HL-60/S4 treated with retinoic acid at 250 ng/mL for 4 days and 3 days (cell line): Measurements from ENCODE around the gene C1QTNF12.

Source experiments
- in situ Hi-C: fragments of 300-500 bp; cut with MboI; formaldehyde crosslinking; loops from 2 replicates; pipeline ENCODE4 v1.7.0; 2022; ENCODE audit warnings: low sequenced_read_pairs

Gene C1QTNF12

DNA sequence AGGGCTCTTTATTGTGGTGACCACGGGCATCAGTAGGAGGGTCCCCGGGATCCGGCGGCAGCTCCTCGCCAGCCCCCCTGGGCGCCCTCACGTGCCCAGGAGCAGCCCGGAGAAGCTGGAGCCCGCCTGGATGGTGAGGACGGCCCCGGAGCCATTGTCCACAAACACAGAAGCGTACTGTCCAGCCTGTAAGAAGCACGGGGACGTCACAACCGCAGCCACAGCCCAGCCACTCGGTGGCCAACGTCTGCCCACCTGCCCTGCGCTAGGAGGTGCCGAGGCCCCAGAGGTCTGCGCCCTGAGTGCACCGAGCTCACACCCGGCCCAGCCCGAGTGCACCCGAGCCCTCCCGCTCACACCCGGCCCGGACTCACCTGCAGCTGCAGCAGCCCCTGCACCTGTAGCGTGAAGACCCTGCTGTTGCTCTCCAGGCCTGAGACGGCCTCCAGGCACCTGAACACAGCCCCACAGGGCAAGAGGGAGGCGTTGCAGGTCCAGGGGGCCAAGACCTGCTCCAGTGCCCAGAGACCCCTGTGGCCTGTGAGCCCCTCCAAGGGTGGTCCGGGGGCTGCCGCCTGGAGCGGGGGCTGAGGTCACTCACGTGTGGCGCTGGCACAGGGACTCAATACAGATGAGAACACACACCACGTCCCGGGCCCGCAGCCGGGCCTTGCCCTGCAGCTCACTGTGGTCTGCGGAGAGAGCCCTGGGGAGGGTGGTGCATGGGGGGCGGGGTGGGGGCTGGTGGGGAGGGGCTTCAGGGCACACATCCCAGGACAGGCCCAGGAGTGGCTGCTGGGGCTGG lies 3.9 kb downstream of the C1QTNF12 start:
- in situ Hi-C loops, result loop anchor here (25.0 kb wide), 1 partner anchor 105 kb away; no protein-coding TSS in a partner anchor

DNA sequence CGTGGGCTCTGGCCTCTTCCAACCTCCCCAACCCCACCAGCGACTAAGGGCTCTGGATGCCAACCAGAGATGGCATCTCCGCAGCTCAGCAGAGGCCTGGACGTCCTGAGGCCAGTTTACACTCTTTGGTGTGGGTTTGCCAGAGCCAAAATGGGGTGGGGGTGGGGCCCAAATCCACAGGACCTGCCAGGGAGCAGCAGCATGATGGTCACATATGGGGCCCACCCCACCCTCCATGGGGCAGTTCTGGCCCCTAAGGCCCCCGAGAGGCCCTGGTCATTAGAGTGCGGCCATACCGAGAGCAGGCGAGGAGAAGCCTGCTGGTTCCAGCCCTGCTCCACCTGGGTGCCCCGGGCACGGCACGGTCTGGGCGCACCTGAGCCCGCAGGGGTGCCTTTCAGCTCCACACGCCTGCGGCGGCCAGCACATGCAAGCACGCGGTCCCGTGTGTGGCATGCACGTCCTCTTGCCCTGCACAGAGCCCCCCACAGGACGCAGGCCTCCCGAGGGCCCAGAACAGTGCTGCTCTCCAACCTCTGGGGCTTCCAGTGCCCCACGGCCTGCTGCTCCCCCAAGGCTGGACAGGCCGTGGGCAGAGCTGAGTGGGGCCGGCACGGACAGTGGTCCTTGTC lies 4.8 kb downstream of the C1QTNF12 start:
- in situ Hi-C loops, result loop anchor here (25.0 kb wide), 1 partner anchor 104 kb away; no protein-coding TSS in a partner anchor

DNA sequence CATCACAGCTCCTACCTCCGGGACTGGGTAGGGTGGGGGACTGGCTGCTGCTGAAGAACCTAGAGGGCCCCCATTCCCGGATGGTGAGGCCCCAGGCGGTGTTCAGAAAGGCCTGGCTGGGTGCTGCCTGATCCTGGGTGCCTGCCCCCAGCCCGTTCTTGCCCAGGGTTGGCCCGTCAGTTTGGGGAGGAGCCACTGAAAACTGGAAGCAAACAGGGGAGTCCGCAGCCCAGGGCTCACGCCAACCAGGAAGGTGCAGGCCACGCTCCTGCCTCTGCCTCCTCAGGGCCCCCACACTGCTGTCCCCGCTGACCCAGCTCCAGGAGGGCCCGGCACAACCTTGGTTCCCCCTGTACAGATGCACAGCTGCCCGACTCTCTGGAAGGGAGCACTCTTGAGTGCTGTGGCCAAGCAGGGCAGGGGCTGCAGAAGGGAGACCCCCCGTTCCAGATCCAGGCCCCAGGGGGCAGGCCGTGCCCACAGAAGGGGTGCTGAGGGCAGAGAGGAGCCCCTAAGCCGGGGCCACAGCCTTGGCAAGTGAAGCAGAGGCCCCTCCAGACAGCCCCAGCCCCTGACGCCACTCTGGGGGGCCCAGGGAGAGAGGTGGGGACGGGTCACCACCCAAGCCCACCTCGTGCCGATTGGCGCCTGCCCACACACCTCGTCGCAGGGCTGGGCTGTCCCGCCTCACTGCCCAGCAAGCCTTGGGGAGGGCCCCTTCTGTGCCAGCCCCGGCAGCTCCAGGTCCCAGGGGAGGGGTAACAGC lies 5.5 kb downstream of the C1QTNF12 start:
- in situ Hi-C loops, result loop anchor here (25.0 kb wide), 1 partner anchor 104 kb away; no protein-coding TSS in a partner anchor

DNA sequence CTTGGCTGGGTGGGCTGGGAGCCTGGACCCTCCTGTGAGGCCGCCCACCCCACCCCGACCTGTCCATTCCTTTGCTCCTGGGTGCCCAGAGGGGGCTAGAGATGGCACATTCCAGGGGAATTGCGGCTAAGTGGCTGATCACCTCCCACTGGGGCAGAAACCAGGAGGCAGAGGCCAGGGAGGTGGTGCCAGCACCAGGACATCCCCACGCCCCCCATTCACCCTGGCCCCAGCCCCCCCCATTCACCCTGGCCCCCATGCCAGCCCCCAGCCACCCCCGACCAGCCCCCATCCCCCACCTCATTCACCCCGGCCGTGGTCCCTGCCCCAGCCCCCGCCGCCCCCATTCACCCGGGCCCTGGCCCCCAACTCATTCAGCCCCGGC lies 6.2 kb downstream of the C1QTNF12 start:
- in situ Hi-C loops, result loop anchor here (25.0 kb wide), 1 partner anchor 103 kb away; no protein-coding TSS in a partner anchor

DNA sequence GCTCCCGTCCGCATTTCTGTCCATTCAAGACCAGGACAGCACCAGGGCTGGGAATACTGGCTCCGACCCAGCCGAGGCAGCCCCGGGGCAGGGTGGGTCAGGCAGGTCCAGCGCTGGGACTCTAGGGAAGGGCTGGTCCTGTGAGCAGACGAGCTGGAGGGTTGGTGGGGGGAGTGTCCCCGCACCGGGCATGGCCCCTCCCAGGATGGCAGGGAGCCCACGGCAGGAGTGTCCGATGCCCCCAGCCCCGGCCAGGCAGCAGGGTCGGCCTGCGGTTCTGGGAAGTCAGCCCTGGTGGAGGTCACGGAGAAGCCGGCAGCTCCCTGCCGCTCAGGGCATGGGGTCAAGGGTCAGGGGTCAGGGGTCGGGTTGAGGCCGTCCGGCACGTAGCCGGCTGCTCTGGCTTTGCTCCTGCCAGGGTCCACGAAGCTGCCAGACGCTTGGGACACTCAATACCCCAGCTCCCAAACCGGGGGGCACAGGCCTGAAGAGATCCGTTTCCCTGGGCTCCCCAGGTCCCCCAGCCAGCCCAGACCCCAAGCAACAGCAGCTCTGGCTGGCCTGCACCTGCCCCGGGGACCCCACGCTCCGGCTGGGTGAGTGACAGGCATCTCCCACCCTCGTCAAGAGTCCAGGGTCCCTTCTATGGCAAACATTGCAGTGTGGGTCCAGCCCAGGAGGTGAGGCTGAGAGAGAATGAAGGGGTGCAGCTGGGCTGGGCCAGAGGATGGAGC lies 6.7 kb downstream of the C1QTNF12 start:
- in situ Hi-C loops, result loop anchor here (25.0 kb wide), 1 partner anchor 102 kb away; no protein-coding TSS in a partner anchor

DNA sequence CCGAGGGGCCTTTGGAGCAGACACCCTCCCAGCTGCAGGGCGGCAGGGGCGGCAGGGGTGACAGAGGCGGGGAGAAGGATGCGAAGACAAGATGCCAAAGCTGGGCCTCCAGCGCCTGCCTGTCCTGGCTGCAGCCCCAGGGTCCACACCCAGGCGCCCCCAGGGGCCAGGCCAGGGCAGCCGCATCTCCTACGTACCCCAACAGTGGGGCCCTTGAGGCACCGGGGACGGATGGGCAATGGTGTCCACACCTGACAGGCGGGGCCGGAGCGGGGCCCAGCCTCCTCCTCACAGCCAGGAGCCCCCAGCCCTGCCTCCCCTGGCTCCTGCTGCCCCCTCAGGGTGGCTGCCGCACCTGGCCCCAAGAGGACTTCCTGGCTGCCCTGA lies 7.3 kb downstream of the C1QTNF12 start:
- in situ Hi-C loops, result loop anchor here (25.0 kb wide), 1 partner anchor 102 kb away; no protein-coding TSS in a partner anchor

DNA sequence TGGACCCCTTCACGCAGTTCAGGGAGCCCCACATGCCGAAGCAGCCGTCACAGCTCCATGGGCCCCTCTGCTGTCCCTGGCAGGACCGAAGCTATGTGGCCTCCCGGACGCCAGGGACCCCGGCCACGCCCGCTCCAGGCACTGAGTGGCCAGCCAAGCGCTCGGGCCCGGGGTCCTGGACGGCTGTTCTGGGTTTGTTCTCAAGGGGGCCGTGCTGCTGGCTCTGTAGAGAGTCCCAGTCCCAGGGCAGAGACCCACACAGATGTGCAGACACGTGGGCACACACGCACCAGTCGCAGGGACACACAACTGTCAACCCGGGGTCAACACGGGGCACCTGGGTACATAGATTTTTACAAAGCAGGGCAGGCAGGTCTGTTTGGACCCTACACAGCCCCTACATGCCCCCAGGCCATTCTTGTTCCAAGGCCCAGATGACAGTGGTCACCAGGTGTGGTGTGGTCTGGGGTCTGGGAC lies 7.8 kb downstream of the C1QTNF12 start:
- in situ Hi-C loops, result loop anchor here (25.0 kb wide), 1 partner anchor 101 kb away; no protein-coding TSS in a partner anchor

DNA sequence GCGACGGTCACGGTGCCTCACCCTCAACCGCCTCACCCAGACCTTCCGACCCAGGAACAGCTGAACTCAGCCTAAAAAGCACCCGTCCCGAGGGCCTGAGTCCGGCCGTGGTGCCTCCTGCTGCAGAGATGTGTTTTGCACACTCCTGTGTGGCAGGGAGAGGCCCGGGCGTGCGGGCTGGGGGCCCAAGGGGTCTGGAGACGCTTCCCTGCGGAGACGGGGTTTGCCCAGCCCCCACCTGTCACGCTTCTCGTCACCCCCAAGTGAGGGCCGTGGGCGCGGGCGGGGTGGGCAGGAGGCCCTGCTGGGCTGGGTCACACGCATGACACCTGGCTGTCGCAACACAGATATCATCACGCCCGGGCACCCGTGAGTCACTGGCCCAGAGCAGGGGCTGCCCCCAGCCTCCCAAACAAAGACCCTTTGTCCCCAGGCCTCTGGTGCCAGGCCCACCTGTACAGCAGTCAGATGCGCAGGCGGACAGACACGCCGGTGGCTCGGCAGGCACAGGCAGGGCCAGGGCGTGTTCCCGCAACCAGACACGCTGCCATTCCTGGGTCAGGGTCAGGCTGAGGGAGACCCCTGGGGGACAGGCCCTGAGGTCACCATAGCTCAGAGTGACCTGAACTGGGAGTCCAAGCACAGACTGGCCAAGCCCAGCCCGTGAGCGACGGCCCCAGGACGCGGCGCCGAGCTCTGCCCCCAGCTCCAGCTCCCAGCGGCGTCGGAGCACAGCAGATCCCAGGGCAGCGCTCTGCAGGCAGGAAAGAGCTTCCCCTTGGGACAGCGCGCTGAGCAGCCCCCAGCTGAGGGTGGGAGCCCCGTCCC lies 8.4 kb downstream of the C1QTNF12 start:
- in situ Hi-C loops, result loop anchor here (25.0 kb wide), 1 partner anchor 101 kb away; no protein-coding TSS in a partner anchor

DNA sequence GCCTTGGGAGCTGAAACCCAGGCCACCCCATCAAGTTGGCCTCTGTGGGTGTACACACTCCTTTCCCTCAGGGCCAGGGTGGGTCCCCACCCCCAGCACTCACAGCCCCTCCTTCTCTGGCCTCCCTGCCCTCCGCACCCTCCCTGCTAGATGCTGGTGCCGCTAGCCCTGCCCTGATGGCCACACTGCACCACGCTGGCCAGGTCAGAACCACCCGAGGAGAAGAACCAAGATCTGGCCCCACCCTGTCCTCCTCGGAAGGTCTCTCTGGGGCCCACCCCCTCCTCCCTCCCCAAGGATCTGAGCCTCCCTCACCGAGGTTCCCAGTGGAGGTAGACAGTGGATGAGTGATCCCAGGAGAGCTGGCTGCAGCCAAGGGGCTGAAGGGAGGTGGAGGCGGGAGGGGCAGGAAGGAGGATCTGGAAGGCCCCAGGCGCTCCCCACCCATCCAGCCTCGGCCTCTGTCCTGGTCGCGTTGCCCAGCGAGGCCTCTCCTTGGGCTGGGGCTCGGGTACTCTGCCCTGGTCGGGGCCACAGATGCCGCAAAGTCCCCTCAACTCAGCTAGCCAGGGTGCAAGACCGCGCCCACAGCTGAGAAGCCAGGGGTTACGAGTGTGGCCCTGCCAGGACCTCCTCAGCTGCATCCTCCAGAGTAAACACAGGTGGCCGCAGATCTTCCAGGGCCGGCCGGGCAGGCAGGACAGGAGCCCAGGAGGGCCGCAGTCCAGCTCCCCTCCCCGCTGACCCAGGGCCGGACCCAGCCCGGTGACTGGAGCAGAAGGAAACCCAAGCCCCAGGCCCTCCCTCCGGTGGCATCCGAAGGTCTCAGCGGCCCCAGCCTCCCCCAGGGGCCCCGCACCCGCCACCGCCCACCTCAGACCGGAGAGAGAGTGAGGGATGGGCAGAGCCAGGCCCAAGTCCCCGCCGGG lies 9.3 kb downstream of the C1QTNF12 start:
- in situ Hi-C loops, result loop anchor here (25.0 kb wide), 1 partner anchor 100 kb away; no protein-coding TSS in a partner anchor

DNA sequence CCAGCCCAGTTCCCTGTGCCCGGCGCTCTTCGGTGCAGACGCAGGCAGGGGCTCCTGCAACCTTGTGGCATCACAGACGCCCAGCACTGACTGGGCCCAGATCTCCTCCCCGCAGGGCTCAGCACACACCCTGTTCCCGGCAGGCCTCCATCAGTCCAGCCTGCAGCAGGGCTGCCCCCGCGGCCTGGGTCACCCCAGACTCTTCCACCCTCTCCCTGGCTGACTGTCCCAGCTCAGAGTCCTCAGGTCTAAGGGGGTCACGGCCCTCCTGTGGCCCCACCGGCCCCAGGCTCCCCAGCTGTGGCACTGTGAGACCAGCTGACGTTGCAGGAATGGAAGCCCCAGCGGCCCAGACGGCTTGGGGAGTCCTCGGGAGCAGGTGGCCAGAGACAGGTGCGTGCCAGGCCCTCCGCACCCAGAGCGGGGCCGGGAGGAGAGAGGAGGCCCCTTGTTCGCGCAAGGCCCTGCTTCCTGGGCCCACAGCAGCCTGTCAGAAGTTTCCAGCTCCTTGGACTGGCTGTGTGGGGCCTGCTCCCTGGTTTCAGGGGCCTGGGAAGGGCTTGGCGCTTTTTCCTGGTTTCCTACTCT lies 10.3 kb downstream of the C1QTNF12 start:
- in situ Hi-C loops, result loop anchor here (25.0 kb wide), 1 partner anchor 99 kb away; no protein-coding TSS in a partner anchor

DNA sequence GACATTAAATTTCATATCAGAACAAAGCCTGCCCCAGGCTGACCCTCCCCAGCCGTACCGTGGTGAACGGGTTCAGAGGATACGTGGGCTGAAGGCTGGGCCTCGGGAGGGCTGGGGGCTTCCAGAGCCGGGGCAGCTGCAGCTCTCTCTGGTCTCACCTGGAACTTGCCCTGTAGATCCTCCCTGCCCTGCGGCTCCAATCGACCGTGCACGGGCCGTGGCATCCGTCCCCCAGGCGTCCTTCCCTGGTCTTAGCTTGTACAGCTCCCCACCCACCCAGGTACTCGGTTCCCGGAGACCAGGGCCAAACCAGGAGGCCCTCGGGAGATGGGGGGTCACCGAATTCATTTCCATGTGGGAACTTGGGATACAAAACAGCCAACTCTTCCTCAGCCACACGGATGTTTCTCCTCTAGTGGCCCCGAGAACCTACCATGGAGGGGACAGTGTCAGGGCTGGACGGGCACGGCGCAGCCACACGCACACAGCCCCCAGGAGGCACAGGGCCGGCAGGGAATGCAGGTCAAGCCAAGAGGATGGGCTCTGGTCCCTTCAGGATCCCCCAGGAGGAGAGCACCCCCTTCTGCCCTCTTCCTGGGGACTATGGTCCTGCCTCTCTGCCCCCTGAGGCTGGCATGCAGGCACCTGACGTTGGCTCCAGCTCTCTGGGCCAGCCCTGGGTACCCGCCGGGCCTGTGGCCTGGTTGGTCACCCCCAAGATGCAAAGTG lies 11.3 kb downstream of the C1QTNF12 start:
- in situ Hi-C loops, result loop anchor here (25.0 kb wide), 1 partner anchor 98 kb away; no protein-coding TSS in a partner anchor

DNA sequence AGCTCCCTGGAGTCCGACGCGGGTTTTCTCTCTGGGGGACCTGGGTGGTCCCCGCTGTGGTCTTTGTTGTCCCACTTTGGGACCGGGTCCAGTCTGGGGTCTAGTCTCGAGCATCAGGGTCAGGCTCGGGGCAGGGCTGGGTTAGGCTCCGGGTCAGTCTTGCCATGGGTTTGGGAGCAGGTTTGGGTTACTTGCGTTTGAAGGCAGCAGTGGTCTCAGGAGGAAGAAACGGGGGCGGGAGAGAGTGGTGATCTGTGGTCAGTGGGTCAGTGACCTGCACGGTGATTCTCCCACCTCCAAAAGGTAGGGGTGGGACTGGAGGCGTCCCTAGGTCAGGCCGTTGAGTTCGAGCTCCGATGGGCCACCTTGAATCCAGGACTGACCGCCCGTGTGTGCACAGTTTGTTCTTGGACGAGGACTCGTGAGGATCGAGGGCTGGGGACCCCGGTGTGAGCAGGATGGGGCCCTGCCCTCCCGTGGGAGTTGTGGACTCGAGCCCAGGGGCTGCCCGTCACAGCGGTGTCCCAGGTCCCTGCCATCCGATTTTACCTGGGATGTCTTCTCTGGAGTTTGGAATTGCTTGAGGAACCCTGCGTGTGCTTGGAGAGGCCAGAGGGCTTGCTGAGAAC lies 12.2 kb downstream of the C1QTNF12 start:
- in situ Hi-C loops, result loop anchor here (25.0 kb wide), 1 partner anchor 97 kb away; no protein-coding TSS in a partner anchor

DNA sequence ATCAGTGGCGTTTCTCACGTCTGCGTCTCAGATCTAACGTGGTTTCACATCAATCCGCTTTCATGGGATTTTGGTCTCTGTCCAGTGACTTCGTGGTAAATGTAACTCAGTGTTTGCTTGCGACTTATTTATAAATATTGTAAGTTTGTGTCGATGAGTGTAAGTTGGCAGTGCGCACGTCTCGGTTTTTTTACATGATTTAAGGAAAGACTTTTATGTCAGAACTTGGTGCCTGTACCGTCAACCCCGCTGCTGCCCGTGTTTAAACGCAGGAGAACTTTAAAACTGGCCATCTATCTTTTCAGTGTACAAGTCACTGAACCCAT lies 13.0 kb downstream of the C1QTNF12 start:
- in situ Hi-C loops, result loop anchor here (25.0 kb wide), 1 partner anchor 96 kb away; no protein-coding TSS in a partner anchor

DNA sequence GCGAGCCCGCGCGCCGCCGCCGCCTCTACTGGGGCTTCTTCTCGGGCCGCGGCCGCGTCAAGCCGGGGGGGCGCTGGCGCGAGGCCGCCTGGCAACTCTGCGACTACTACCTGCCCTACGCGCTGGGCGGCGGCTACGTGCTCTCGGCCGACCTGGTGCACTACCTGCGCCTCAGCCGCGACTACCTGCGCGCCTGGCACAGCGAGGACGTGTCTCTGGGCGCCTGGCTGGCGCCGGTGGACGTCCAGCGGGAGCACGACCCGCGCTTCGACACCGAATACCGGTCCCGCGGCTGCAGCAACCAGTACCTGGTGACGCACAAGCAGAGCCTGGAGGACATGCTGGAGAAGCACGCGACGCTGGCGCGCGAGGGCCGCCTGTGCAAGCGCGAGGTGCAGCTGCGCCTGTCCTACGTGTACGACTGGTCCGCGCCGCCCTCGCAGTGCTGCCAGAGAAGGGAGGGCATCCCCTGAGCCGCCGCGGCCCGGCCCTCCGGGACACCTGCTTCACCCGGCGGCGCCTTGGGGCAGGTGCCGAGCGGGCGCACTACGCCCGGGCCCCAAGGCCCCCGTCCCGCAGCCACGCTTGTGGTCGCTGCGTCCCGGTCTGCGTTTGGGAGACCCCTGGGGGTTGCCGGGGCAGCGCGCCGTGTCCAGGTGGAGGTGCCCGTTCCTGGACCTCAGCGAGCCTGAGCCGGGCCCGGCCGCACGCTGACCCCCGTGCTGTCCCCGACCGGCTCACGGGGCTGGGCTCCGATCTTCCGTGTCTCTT lies 13.5 kb downstream of the C1QTNF12 start:
- in situ Hi-C loops, result loop anchor here (25.0 kb wide), 1 partner anchor 96 kb away; no protein-coding TSS in a partner anchor

DNA sequence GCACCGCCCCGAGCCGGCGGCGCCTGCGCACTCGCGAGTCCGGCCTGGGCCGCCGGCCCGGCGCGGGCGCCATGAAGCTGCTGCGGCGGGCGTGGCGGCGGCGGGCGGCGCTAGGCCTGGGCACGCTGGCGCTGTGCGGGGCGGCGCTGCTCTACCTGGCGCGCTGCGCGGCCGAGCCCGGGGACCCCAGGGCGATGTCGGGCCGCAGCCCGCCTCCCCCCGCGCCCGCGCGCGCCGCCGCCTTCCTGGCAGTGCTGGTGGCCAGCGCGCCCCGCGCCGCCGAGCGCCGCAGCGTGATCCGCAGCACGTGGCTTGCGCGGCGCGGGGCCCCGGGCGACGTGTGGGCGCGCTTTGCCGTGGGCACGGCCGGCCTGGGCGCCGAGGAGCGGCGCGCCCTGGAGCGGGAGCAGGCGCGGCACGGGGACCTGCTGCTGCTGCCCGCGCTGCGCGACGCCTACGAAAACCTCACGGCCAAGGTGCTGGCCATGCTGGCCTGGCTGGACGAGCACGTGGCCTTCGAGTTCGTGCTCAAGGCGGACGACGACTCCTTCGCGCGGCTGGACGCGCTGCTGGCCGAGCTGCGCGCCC lies 14.2 kb downstream of the C1QTNF12 start, which contains the start of gene B3GALT6:
Gene B3GALT6, plus strand, starts transcription at position 30 of the 588 bp plus-strand sequence. Its CDS starts 42 bp downstream, at position 72.
- in situ Hi-C loops, result loop anchor here (25.0 kb wide), 1 partner anchor 95 kb away; no protein-coding TSS in a partner anchor
